Tongue (tissue), 2 donors: ENCODE measurements around the gene CHRND. TPM values are rescaled to one million over a fixed set of nuclear protein-coding genes. Genes with fewer than 3 reads are reported as not detected.

Experiments
- DNase-seq: peaks from one replicate; pipeline ENCODE4 v3.0.0-alpha.2; 2015
- total RNA-seq: library from RNA; depleted of rRNA; stranded (reverse); fragments of >200 nt; gene quantifications from one replicate; pipeline ENCODE4 v1.2.3, GENCODE V29; 2014

The CHRND gene
- total RNA-seq, 1 donor from 2014 or later = 34.2 TPM

DNA sequence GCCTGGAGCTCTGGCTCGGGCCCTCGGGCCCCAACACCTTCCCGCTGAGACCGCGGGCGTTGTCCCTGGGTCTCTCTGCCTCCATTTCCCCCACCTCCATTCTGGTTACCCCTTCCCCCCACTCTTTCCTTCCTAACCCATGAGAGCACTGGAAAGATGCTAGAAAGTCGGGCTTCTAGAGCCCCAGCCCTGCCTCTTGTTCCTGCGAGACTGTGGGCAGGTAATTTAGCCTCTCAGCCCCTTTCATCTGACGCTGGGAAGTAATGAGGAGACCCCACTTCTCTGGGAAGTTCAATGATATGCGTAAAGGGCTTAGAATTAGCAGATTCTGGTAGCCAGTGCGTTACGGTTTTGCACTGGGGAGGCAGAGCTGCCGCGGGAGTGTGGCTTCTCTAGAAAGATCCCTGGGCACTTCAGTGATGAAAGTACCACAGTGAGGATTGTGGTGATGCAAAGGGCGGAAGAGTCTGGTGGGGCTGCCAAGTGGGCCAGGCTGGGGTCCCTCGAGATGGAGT lies 22.1 kb upstream of the CHRND start:
- DNase-seq = no peak

DNA sequence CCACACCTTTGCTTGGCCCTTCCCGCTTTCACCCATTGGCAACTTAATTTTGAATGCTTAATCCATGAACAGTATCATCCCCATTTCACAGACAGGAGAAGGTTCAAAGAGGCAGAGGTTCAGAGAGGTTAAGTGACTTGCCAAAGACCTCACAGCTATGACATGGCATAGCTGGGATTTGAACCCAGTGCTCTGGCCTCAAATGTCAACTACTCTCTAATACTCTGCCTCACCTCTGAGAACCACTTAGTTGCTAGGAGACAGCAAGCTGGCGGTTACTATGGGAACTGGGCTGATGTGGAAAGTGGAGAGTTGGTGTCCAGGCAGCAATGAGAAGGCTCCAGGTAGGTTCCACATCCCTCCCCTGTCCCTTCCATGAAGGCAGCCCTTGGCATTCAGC lies 21.5 kb upstream of the CHRND start:
- no peak for DNase-seq

DNA sequence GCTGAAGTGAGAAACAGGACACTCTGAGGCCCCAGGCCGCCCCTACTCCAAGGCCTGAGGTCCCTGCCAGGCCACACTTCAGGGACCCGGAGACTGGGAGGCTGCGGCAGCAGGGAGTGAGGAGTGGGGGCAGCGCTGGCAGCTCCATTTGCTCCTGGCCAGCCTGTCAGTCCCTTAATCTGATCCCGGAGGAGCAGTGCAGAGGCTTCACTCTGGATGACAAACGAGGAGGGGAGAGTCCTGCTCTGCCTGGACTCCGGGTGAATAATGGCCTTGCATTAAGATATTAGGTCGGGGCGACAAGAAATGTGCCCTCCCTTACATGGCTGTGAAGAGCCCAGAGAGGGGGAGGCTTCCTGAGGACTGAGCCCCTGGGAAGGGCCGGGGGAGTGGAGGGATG lies 20.1 kb upstream of the CHRND start:
- no peak for DNase-seq

DNA sequence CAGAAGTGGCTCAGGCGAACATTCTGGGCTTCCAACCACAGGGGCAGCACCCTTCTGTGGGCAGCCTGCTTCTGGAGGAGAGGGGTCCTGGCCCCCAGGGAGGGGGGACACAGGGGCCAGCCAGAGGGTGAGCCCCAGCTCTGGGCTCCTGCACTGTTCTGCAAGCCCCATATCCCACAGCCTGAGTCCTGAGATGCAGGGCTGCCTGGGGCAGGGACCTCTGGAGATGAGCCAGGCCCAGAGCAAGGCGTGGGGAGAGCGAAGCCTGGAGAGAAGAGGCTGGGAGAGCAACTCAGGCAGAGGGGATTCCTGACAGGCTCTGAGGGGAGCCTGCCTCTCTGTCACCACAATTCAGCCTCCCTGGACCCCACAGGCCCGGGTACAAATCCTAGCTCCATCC lies 19.3 kb upstream of the CHRND start:
- DNase-seq = no peak

DNA sequence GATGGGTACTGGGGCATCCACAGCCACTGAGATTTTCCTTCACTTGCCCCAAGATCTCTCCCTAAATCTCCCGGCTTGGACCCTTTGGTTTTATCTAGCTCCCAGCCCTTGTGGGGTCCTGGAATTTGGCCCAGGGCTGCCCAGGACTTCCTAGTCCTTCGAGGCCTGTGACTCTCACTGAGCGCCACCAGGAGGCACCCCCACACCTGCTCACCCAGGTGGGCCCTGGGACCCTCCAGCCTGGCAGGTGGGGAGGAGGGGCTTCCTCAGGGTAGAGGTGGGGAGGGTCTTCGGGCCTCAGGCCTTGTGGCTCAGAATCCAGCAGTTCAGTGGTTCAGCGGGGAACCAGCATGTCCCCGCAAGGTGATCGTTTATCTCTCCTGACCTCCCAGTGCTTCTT lies 17.7 kb upstream of the CHRND start:
- DNase-seq = no peak

DNA sequence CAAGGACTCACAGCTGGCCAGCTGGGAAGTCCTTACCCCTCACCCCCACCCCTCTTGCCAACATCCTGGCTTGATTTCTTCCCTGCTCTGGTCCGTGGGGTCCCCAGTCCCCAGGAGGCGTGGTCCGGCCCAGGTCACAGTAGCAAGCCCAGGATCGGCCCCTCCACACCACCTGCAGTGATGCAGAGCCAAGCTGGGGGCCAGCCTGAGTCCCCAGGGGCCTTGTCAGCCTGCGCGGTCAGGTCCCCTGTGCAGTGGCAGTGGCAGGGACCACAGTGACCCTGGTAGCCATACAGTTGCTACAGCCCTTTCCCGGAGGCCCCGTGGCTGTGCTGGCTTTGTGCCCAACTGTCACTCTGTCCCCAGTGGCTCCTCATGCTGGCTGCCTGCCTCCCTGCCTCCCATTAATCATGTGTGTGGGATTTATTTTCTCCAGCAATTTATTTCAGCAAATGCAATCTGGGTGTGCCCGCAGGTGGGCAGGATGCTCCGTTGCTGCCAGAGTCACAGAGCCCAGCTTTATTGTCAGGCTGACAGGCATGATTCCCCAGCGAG lies 14.5 kb upstream of the CHRND start:
- DNase-seq = no peak

DNA sequence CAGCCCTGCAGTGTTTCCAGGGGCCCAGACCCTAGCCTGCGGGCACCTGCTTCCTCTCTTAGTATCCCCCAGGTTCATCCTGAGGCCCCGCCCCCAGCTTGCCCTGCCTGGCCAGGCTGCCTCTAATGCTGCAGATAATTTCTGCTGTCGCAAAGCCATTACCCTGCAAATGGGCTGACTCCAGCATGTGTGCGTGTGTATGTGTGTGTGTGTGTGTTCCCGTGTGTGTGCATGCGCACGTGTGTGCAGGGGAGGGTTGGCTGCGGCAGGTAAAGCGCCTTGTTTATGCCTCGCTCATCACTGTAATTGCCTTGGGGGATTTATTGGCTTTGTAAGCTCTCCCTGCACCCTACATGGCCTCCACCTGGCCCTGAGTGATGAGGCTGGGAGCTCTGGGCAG lies 13.4 kb upstream of the CHRND start:
- peak; percentile 65 for DNase-seq

DNA sequence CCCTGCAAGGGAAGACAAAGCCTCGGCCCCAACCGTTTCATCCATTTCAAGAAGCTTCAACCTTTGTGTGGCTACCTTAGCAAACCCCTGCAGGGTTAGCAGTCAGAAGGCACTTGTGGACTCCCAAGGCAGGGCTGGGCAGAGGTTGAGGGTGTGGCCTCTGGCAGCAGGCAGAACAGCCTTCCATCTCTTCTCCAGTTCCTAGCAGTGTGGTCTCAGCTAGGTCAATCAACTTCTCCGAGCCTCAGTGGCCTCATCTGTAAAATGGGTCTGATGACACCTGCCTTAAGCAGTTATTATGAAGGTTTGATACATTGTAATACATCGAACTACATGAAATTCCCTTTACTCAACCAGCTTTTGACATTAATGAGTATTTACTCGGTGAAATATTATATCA lies 12.6 kb upstream of the CHRND start:
- no peak for DNase-seq

DNA sequence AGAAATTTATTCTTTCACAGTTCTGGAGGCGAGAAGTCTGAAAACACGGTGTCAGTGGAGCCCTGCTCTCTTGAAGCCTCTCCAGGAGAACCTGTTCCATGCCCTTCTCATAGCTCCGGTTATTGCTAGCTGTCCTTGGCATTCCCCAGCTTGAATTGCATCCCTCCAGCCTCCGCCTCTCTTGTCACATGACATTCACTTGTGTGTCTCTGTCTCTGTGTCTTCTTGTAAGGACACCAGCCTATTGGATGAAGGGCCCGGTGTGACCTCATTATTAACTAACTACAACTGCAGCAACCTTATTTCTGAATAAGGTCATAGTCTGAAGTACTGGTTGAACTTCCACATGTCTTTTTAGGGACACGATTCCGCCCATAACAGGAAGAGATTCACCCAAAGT lies 10.3 kb upstream of the CHRND start:
- DNase-seq = no peak

DNA sequence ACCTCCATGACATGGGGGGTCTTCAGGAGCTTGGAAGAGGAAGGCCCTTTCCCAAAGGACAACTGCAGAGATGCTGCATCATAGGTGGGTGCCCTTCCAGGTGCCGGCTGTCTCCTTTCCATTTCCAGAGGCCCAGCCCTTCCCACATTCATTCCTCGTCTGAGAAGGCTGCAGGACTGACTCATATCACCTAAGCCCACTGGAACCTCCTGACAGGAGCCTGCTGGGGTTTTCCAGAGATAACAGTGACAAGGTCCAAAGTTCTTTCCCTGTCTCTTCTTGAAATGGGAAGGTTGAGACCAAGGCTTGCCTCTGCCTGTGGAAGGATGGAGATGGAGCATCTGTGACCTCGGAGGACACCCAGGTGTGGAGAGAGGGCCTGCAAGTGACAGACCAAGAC lies 9.4 kb upstream of the CHRND start:
- DNase-seq = no peak

DNA sequence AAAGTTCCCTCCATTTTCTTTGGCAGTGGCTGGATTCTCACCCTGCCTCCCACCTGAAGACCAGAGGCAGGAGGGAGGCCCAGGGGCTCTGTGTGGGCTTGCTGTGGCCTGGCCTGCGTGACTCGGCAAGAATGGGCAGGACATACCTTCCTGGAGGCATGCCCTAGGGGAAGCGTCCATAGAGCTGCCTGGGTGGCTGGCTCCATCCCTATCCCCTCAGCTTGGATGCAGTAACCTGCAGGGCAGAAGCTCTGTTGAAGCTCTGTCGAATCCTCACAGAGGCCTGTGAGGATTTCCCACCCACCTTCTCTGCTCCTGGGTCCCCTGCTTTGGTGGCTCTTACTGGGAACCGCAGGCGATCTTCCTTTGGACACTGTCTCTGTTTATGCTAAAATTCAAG lies 7.1 kb upstream of the CHRND start:
- no peak for DNase-seq

DNA sequence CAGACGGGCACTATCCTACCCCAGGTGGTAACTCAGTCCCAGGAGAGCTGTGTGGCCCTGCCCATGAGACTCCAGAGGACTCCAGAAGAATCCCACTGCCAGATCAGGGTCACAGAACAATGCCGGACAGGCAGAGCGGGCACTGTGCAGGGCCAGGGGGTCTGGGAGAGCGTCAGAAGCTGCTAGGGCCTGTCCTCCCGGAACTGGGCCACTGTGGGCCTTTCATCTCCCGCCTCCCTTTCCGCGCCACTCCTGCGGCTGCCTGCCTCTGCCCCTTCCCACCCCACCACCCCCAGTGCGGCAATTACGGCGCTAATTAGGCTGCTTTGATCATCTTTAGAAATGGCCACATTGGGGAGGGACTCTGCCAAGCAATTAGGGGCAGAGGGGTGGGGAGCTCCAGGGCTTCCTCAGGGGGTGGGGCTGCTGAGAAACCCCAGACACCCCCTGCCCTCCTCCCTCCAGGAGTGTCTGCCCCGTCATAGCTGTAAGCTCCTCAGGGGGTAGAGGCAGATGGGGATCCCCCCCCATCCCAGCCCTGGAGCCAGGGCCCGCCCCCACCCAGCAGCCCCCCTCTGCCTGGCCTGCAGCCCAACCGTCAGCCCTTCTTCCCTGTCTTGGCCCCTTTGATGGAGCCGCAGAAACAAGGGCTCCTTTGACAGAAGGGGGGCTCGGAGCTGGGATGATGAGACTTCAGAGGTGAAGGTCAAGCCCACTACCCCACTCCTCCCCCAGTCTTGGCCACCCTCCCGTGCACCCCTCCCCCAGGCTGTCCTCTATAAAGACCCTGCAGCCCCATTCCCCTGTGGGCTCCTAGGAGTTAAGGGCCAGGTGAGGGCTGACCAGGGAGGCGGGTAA lies 6.2 kb upstream of the CHRND start, which contains the start of gene PRSS56:
Gene PRSS56 (plus strand): TSS at position 808 of the 858 bp plus-strand sequence. CDS start 211 bp downstream, outside the sequence.
- DNase-seq = no peak

DNA sequence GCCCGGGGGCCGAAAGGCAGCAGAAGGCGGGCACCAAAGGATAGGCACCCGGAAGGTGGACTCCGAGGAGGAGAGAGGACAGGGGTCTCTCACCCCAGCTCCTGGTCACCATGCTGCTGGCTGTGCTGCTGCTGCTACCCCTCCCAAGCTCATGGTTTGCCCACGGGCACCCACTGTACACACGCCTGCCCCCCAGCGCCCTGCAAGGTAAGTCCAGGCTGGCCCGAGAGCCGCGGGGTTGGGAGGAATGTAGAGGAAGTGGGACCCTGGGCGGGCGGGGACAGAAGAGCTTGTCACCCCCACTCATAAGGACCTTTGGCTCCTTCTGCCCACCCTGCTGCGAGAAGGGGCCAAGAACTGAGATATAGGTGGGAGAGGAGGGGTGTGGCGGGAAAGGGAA lies 5.5 kb upstream of the CHRND start:
- no peak for DNase-seq

DNA sequence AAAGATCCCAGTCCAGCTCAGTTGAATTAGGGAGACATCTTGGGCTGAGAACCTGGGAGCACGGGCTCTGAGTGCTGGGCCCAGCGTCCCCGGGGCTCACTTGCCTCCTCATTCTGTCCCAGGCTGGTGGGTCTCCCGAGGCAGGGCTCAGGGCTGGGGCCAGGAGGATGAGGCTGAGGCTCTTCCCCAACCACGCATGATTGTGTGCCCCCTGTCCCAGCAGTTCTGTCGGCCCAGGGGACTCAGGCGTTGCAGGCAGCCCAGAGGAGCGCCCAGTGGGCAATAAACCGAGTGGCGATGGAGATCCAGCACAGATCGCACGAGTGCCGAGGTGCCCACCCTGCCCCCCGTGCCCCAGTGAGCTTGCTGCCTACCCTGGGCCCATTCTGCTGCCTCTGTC lies 4.9 kb upstream of the CHRND start:
- DNase-seq = no peak

DNA sequence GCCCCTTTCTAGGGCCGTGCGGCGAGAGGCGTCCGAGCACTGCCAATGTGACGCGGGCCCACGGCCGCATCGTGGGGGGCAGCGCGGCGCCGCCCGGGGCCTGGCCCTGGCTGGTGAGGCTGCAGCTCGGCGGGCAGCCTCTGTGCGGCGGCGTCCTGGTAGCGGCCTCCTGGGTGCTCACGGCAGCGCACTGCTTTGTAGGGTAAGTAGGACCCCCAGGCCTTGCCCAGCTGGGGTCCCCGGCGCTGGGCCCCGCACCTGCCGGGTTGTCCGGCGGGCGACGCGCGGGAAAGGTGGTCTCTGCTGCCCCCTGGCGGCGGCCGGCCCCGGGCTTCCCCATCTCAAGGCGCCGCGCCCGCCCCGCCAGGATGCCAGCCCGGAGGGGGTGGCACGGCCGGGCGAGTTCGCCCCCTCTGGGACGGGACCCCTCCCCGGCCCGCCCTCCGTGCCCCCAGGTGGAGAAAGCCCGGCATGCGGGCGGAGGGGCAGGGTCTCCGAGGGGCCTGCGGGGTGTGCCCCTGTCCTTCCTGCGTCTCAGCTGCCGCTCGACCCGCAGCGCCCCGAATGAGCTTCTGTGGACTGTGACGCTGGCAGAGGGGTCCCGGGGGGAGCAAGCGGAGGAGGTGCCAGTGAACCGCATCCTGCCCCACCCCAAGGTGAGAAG lies 3.9 kb upstream of the CHRND start:
- peak; percentile 73 for DNase-seq

DNA sequence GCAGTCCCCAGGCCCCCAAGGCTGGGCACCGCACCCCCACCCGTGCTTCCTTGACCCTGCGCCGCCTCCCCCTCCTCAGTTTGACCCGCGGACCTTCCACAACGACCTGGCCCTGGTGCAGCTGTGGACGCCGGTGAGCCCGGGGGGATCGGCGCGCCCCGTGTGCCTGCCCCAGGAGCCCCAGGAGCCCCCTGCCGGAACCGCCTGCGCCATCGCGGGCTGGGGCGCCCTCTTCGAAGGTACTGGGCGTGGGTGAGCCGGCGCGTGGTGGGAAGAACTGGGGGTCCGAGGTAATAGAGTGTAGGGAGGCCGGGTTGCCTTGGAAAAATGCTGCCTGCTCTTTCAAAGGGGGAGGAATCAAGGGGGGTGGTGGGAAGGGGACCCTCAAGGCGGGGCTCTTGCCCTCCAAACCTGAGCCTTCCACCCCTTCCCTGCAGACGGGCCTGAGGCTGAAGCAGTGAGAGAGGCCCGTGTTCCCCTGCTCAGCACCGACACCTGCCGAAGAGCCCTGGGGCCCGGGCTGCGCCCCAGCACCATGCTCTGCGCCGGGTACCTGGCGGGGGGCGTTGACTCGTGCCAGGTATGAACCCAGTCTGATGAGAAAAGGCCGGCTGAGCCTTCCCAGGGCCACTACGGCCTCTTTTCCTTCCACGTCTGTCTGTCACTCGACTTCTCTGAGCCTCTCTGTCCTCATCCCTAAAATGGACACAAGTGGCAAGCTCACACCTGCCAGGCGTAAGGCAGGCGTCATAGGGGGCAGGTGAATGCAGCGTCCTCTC lies 3.1 kb upstream of the CHRND start:
- no peak for DNase-seq

DNA sequence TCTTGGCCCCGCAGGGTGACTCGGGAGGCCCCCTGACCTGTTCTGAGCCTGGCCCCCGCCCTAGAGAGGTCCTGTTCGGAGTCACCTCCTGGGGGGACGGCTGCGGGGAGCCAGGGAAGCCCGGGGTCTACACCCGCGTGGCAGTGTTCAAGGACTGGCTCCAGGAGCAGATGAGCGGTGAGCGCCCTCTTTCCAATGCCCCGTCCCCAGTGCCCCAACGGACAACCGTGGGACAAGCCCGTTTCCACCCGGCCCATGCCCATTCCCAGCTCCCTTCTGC lies 2.6 kb upstream of the CHRND start:
- no peak for DNase-seq

DNA sequence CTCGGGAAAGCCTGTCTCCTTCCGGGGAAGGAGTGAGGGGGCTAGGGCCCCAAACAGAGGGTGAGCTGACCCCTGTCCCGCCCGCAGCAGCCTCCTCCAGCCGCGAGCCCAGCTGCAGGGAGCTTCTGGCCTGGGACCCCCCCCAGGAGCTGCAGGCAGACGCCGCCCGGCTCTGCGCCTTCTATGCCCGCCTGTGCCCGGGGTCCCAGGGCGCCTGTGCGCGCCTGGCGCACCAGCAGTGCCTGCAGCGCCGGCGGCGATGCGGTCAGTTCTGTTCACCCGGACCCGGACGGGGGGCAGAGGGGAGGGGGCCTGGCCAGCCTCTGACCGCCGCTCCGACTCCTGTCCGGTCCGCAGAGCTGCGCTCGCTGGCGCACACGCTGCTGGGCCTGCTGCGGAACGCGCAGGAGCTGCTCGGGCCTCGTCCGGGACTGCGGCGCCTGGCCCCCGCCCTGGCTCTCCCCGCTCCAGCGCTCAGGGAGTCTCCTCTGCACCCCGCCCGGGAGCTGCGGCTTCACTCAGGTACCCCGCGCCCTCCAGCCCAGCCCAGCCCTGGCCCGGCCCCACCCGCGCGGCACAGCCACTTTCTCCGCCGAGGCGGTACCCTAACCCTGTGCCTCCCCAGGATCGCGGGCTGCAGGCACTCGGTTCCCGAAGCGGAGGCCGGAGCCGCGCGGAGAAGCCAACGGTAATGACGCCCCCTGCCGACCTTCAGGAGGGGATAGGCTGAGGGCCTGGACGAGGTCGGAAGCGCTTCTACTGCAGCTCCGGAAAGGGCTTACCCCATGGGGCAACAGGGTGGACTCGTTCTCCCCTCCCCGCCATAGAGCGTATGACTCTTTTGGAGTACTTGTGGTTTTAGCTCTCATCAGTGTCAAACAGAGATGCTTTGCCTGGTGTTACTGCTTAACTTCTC lies 2.0 kb upstream of the CHRND start:
- peak; percentile 77 for DNase-seq

DNA sequence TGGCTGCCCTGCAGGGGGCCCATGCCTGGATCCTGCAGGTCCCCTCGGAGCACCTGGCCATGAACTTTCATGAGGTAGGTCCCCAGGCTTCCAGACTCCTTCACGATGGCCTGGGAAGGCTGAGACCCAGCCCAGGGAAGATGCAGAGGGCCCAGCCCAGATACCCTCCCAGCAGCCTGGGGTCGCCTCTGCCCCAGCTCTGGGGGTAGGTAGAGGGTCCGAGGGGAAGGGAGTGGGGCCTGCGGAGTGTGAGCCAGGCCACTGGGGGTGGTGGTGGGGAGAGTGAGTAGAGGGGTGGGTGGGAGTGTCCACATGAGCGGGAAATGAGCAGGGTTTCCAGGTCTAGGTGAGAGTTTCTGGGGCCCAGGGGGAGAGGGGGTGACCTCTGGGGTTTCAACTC lies 1.2 kb upstream of the CHRND start:
- DNase-seq = no peak

DNA sequence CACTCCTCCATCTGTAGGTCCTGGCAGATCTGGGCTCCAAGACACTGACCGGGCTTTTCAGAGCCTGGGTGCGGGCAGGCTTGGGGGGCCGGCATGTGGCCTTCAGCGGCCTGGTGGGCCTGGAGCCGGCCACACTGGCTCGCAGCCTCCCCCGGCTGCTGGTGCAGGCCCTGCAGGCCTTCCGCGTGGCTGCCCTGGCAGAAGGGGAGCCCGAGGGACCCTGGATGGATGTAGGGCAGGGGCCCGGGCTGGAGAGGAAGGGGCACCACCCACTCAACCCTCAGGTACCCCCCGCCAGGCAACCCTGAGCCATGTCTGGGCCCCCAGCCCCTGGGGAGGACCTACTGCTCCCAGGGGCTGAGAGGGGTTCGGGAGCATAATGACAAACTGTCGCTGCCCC lies 761 bp upstream of the CHRND start:
- DNase-seq = no peak

DNA sequence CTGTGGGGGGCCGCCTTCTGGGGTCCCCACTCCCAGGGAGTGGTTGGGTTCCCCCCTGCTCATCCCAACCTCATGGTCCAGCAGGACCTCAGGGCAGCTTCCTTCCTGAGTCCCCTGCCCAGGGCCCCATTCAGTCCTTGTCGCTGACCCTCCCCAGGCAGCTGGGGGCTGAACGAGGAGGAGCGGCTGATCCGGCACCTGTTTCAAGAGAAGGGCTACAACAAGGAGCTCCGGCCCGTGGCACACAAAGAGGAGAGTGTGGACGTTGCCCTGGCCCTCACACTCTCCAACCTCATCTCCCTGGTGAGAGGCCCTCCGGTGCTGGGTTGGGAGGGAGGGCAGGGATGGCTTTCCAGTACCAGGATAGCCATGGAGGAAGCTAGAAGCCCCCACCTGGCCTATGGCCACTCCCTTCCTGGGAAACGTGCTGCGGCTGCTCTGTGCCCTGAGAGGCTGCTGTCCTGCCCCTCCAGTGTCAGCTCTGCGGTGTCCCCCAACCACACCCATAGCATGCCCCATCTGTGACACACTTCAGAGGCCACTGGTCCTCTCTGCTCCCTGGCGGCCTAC lies 497 bp downstream of the CHRND start:
- DNase-seq = peak; percentile 71
